ENCODE results near the gene OR51D1.

The OR51D1 gene

GRCh38 chr11:4644233-4644632, 7.0 kb downstream of the OR51D1 start:
- no peak overlapping the region for H3K4me3 ChIP-seq (ENCODE audit: low read length)
- H3K27ac ChIP-seq (ENCODE audit: low read depth, low read length), result no peak overlapping the region
- H3K9me3 ChIP-seq (ENCODE audit: control insufficient read depth, insufficient read depth, low read length), result no peaks in the 10 kb centered on the region
- H3K9me2 ChIP-seq (replicated peaks; ENCODE audit: control insufficient read depth, low read length), result no peaks in the 10 kb centered on the region
- no peak for TF ChIP-seq EZH2phosphoT487 (IDR thresholded peaks at IDR 0.05; ENCODE audit: borderline replicate concordance, low read length)
- no peak for TF ChIP-seq CTCF (IDR thresholded peaks at IDR 0.05; ENCODE audit: low read depth, low read length, poor library complexity, severe bottlenecking)
- no peaks in the 10 kb centered on the region for H3K36me3 ChIP-seq (ENCODE audit: control insufficient read depth, low read length)
- no peaks in the 10 kb centered on the region for H4K20me1 ChIP-seq (ENCODE audit: control insufficient read depth, insufficient read depth, low read depth, low read length)
- H3K27me3 ChIP-seq (ENCODE audit: control insufficient read depth, low read length), result no peaks in the 10 kb centered on the region
- no peaks in the 10 kb centered on the region for H3K4me1 ChIP-seq (ENCODE audit: control insufficient read depth, low read length)
- H3F3A ChIP-seq (ENCODE audit: control insufficient read depth, insufficient read depth), result no peaks in the 10 kb centered on the region
- no peak overlapping the region for H3K4me2 ChIP-seq (ENCODE audit: low read length)
- H3K79me2 ChIP-seq (ENCODE audit: control insufficient read depth, low read length), result no peaks in the 10 kb centered on the region

GRCh38 chr11:4645974-4646373, 8.7 kb downstream of the OR51D1 start:
- no peaks in the 10 kb centered on the region for H3F3A ChIP-seq (ENCODE audit: control insufficient read depth, insufficient read depth)
- H3K4me2 ChIP-seq (ENCODE audit: low read length), result no peak overlapping the region
- no peaks in the 10 kb centered on the region for H3K79me2 ChIP-seq (ENCODE audit: control insufficient read depth, low read length)

GRCh38 chr11:4647766-4648165, 10.5 kb downstream of the OR51D1 start:
- no peaks in the 10 kb centered on the region for H3F3A ChIP-seq (ENCODE audit: control insufficient read depth, insufficient read depth)
- no peaks in the 10 kb centered on the region for H3K9me2 ChIP-seq (replicated peaks; ENCODE audit: control insufficient read depth, low read length)
- H3K9me3 ChIP-seq (ENCODE audit: control insufficient read depth, insufficient read depth, low read length), result no peaks in the 10 kb centered on the region
- no peaks in the 10 kb centered on the region for H3K4me1 ChIP-seq (ENCODE audit: control insufficient read depth, low read length)
- no peaks in the 10 kb centered on the region for H4K20me1 ChIP-seq (ENCODE audit: control insufficient read depth, insufficient read depth, low read depth, low read length)
- H3K36me3 ChIP-seq (ENCODE audit: control insufficient read depth, low read length), result no peaks in the 10 kb centered on the region
- no peak overlapping the region for H3K27ac ChIP-seq (ENCODE audit: low read depth, low read length)
- no peaks in the 10 kb centered on the region for H3K79me2 ChIP-seq (ENCODE audit: control insufficient read depth, low read length)
- no peak overlapping the region for H3K4me2 ChIP-seq (ENCODE audit: low read length)
- TF ChIP-seq CTCF (IDR thresholded peaks at IDR 0.05; ENCODE audit: low read depth, low read length, poor library complexity, severe bottlenecking) (no peak), EZH2phosphoT487 (IDR thresholded peaks at IDR 0.05; ENCODE audit: borderline replicate concordance, low read length) (no peak)
- H3K27me3 ChIP-seq (ENCODE audit: control insufficient read depth, low read length), result no peaks in the 10 kb centered on the region
- H3K4me3 ChIP-seq (ENCODE audit: low read length), result no peak overlapping the region

More at GRCh38 chr11:4645974-4646373, 8.7 kb downstream of the OR51D1 start:
- Histone ChIP-seq H3K4me1 (ENCODE audit: control insufficient read depth, low read length) (no peaks in the 10 kb centered on the region), H3K36me3 (ENCODE audit: control insufficient read depth, low read length) (no peaks in the 10 kb centered on the region), H3K9me2 (replicated peaks; ENCODE audit: control insufficient read depth, low read length) (no peaks in the 10 kb centered on the region), H3K4me3 (ENCODE audit: low read length) (no peak overlapping the region), H4K20me1 (ENCODE audit: control insufficient read depth, insufficient read depth, low read depth, low read length) (no peaks in the 10 kb centered on the region), H3K9me3 (ENCODE audit: control insufficient read depth, insufficient read depth, low read length) (no peaks in the 10 kb centered on the region), H3K27ac (ENCODE audit: low read depth, low read length) (no peak overlapping the region), H3K27me3 (ENCODE audit: control insufficient read depth, low read length) (no peaks in the 10 kb centered on the region)
- TF ChIP-seq CTCF (IDR thresholded peaks at IDR 0.05; ENCODE audit: low read depth, low read length, poor library complexity, severe bottlenecking) (no peak), EZH2phosphoT487 (IDR thresholded peaks at IDR 0.05; ENCODE audit: borderline replicate concordance, low read length) (no peak)

Measured in DOHH2 (cell line).